Activated CD8-positive, alpha-beta memory T cell treated with anti-CD3 and anti-CD28 coated beads for 1 hour (primary cell): ENCODE data around the gene DHRS7.

Experiments
- DNase-seq, 2 donors: peaks; one replicate each; pipeline ENCODE4 v3.0.0-alpha.2; 2020; ENCODE audit warnings: low read depth in 1 of 2; ENCODE audit errors: extremely low read depth in 1 of 2

The DHRS7 gene

DNA sequence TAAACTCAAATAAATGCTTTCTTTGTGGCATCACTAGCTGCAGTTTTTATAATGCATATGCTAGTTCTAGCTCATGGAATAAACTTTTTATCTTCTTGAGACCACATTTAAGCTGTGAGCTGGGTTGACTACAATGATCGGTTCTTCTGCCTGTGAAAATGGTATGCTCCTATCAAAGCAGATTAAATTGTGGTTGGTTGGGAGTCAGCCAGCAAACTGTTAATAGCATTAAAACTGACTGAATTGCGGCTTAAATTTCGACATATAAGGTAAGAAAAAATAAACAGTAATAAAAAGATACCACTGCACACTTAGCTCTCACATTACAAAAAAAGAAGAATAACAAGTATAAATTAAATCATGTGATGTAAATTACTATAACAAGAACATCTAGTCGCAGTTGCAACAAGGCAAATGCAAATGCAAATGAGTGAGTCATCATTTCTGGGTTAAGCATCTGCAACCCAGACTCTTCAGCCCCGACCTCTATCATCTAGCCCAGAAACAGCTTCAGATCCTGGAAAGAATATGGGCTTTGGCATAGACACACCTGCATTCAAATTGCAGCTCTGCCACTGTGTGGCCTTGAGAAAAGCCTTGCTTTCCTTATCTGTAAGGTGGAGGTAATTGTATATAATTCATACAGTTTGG lies 19.8 kb upstream of the DHRS7 start:
- no peak for DNase-seq

GRCh38 chr14:60184146-60184904 lies 19.1 kb upstream of the DHRS7 start:
- DNase-seq, result no peak

GRCh38 chr14:60183741-60184140 lies 18.5 kb upstream of the DHRS7 start:
- no peak for DNase-seq

- no peak for DNase-seq
Measured at GRCh38 chr14:60183138-60183537, 17.9 kb upstream of the DHRS7 start.

DNA sequence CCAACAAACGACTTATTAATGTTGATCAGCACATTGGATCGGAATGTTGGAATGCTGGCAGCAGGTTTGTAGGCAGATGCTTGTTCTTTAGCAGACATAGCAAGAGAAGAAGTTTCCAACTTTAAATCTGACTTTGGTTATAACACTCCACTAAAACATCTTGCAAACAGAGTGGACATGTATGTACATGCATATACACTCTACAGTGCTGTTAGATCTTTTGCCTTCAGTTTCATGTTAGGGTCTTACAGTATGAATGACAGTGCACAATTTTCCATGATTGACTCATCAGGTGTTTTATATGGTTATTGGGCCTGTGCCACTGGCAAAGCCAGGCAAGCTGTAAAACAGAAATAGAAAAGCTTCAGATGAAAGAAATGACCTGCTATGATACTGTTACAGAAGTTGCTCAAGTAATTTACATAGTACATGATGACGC lies 14.3 kb upstream of the DHRS7 start:
- DNase-seq, result no peak

GRCh38 chr14:60178820-60179219 lies 13.6 kb upstream of the DHRS7 start:
- DNase-seq, result no peak

GRCh38 chr14:60178164-60178563 lies 13.0 kb upstream of the DHRS7 start:
- DNase-seq, result no peak

- DNase-seq, result no peak
Measured at GRCh38 chr14:60175255-60175902, 10.2 kb upstream of the DHRS7 start.

GRCh38 chr14:60174352-60175254 lies 9.4 kb upstream of the DHRS7 start:
- no peak for DNase-seq

GRCh38 chr14:60171690-60172089 lies 6.5 kb upstream of the DHRS7 start:
- DNase-seq, result no peak

GRCh38 chr14:60170948-60171347 lies 5.8 kb upstream of the DHRS7 start:
- no peak for DNase-seq

GRCh38 chr14:60169722-60170121 lies 4.5 kb upstream of the DHRS7 start:
- DNase-seq, result no peak

DNA sequence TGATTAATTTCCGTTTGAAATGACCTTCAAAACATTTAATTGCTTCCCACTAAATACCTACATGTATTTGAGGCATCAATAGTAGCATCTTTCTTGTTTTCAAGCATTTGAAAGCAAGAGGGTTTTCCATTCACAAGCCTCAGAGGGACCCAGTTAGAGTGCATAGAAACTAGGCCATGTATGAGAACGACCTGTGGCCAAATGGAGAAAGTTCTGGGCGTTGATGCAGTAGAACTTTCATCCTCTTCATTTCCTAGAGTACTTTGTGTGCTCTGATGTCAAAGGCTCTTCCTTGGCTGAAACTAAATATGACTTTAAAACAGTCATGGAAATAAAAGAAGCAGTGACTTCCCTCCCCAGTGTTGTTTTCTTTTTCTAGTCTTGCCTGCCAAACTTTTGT lies 944 bp upstream of the DHRS7 start:
- no peak for DNase-seq

DNA sequence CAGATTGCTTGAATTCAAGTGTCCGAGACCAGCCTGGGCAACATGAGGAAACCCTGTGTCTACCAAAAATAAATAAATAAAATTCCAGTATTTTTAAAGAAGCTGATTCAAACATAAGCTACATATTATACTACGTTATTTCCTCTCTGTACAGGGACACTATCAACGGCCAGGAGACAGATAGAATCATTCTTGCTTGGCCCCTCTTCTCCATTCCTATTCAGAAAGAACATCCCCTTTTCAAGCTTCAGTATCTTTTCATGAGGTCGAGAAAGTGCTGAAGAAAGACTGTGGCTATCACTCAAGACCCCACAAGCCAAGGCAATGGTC lies 314 bp upstream of the DHRS7 start:
- DNase-seq, result no peak

DNA sequence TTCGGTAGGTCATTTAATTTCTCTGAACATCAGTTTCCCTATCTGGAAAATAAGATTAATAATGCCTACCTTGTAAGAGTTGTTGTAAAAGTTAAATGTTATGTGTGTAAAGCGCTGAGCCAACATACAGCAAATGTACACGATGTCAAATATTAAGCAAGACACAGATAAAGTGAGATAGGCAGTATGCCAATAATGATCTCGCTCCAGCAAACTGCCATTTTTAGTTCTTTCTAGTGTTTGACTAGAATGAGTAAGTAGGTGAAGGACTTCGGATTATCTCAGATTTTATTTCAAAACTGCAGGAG lies 840 bp downstream of the DHRS7 start:
- no peak for DNase-seq

- no peak for DNase-seq
Measured at GRCh38 chr14:60163693-60164092, 1.5 kb downstream of the DHRS7 start.

GRCh38 chr14:60161196-60162107 lies 3.7 kb downstream of the DHRS7 start:
- no peak for DNase-seq

DNA sequence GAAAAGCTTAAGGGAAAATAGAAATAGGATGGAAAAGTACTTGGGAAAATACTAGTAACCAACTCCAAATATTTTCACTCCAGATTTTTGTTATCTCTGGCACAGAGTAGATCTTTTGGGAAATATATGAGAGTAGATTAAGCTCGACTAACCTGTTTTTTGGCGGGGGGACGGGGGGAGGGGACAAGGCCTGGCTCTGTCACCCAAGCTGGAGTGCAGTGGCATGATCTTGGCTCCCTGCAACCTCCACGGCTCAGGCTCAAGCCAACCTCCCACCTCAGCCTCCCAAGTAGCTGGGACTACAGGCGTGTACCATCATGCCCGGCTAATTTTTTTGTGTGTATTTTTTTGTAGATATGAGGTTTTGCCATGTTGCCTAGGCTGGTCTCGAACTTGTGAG lies 4.8 kb downstream of the DHRS7 start:
- DNase-seq, result no peak

GRCh38 chr14:60154671-60155070 lies 10.5 kb downstream of the DHRS7 start:
- no peak for DNase-seq

GRCh38 chr14:60153991-60154390 lies 11.2 kb downstream of the DHRS7 start:
- DNase-seq, result no peak
